Smooth muscle cell (in vitro differentiated cells): ENCODE measurements around the gene CFAP221. TPM values are rescaled to one million over a fixed set of nuclear protein-coding genes. Genes with fewer than 3 reads are reported as not detected.
A peak's percentile ranks its signal among the peaks of the same experiment; 100 is the strongest.

Experiments used
- DNase-seq: peaks from one replicate; lab custom pipeline; 2025; ENCODE audit not compliant: unreplicated experiment; lab: John Stamatoyannopoulos, UW
- H2AFZ ChIP-seq: fragments of 200-600 bp; sonication (generic); 2 replicates; pipeline ENCODE4 v1.6.0; 2016; ENCODE audit warnings: antibody characterized with exemption, low read depth, mild to moderate bottlenecking
- H3F3A ChIP-seq: fragments of 200-600 bp; sonication (generic); 2 replicates; pipeline ENCODE4 v1.6.0; 2017; ENCODE audit warnings: antibody characterized with exemption, low read depth
- H3K27ac ChIP-seq: fragments of 200-600 bp; sonication (generic); 2 replicates; pipeline ENCODE4 v1.5.1; 2016; ENCODE audit warnings: low read depth, mild to moderate bottlenecking
- H3K27me3 ChIP-seq: fragments of 200-600 bp; sonication (generic); 2 replicates; pipeline ENCODE4 v1.6.1; 2016; ENCODE audit warnings: low read depth, mild to moderate bottlenecking
- H3K36me3 ChIP-seq: fragments of 200-600 bp; sonication (generic); 2 replicates; pipeline ENCODE4 v1.5.1; 2016; ENCODE audit warnings: low read depth
- H3K4me1 ChIP-seq: fragments of 200-600 bp; sonication (generic); 2 replicates; pipeline ENCODE4 v1.5.1; 2016; ENCODE audit warnings: low read depth
- H3K4me2 ChIP-seq: fragments of 200-600 bp; sonication (generic); 2 replicates; pipeline ENCODE4 v1.6.0; 2016; ENCODE audit warnings: mild to moderate bottlenecking
- H3K4me3 ChIP-seq: fragments of 200-600 bp; sonication (generic); 2 replicates; pipeline ENCODE4 v1.5.1; 2016; ENCODE audit warnings: mild to moderate bottlenecking
- H3K79me2 ChIP-seq: fragments of 200-600 bp; sonication (generic); 2 replicates; pipeline ENCODE4 v1.6.0; 2016; ENCODE audit warnings: low read depth, mild to moderate bottlenecking
- H3K9ac ChIP-seq: fragments of 200-600 bp; sonication (generic); 2 replicates; pipeline ENCODE4 v1.6.0; 2016; ENCODE audit warnings: low read depth
- H3K9me3 ChIP-seq: fragments of 200-600 bp; sonication (generic); replicated peaks from 2 replicates; pipeline ENCODE4 v1.5.1; 2016; ENCODE audit warnings: low read depth
- H4K20me1 ChIP-seq: fragments of 200-600 bp; sonication (generic); 2 replicates; pipeline ENCODE4 v1.6.0; 2016; ENCODE audit warnings: low read depth
- CTCF ChIP-seq: fragments of 200-600 bp; sonication (generic); IDR thresholded peaks from 2 replicates; pipeline ENCODE4 v1.5.1; 2017; ENCODE audit warnings: borderline replicate concordance, mild to moderate bottlenecking, antibody characterized with exemption; ENCODE audit not compliant: insufficient read depth, poor library complexity, severe bottlenecking
- WGBS: methylation state at CpG from one replicate; pipeline ENCODE4 v1.1.7; 2016; ENCODE audit warnings: low lambda C conversion rate; 5-methylcytosine and 5-hydroxymethylcytosine counted together
- polyA plus RNA-seq: library from polyadenylated mRNA; unstranded; fragments of >200 nt; fragmentation: Nextera tagmentation; extraction: Ambion mirVana; gene quantifications from 2 replicates; pipeline ENCODE4 v1.2.1, GENCODE V29; 2016
- total RNA-seq: library from RNA; depleted of rRNA; stranded (reverse); fragments of >200 nt; gene quantifications from 2 replicates; pipeline ENCODE4 v1.2.3, GENCODE V29; 2014

CFAP221 gene
- total and polyA plus RNA-seq, 2 experiments from 2014 or later = 0.17 to 0.31 TPM

GRCh38 chr2:119638246-119638645 is 94.0 kb downstream of the CFAP221 start:
- H3K36me3 ChIP-seq = no peaks in the 10 kb centered on the region
- no peak for TF ChIP-seq CTCF
- no peak for DNase-seq
- H3K4me3 ChIP-seq = no peak overlapping the region
- H2AFZ ChIP-seq = no peak overlapping the region
- H4K20me1 ChIP-seq = no peaks in the 10 kb centered on the region
- no peaks in the 10 kb centered on the region for H3K9me3 ChIP-seq
- H3K27me3 ChIP-seq = no peaks in the 10 kb centered on the region
- no peak overlapping the region for H3K9ac ChIP-seq
- no peaks in the 10 kb centered on the region for H3F3A ChIP-seq
- peaks cover 7% of the 10 kb centered on the region for H3K4me1 ChIP-seq
- H3K79me2 ChIP-seq = no peaks in the 10 kb centered on the region
- H3K27ac ChIP-seq = no peak overlapping the region
- 79% methylated on average over 12 of the region's 12 CpGs for WGBS
- H3K4me2 ChIP-seq = no peak overlapping the region

GRCh38 chr2:119638685-119639554 is 94.7 kb downstream of the CFAP221 start:
- H3K4me2 ChIP-seq = peak overlapping the region; percentile 70
- 39% methylated on average over 19 of the region's 19 CpGs for WGBS

GRCh38 chr2:119641562-119642258 is 97.5 kb downstream of the CFAP221 start:
- peak; percentile 20 for DNase-seq
- no peaks in the 10 kb centered on the region for H3K79me2 ChIP-seq
- peaks cover 7% of the 10 kb centered on the region for H3K4me1 ChIP-seq
- 8% methylated on average over 17 of the region's 17 CpGs for WGBS
- peak; percentile 81 for TF ChIP-seq CTCF
- no peaks in the 10 kb centered on the region for H3K9me3 ChIP-seq
- no peaks in the 10 kb centered on the region for H3K27me3 ChIP-seq
- no peak overlapping the region for H2AFZ ChIP-seq
- no peak overlapping the region for H3K27ac ChIP-seq
- H3K4me3 ChIP-seq = no peak overlapping the region
- no peaks in the 10 kb centered on the region for H3K36me3 ChIP-seq
- H4K20me1 ChIP-seq = no peaks in the 10 kb centered on the region
- peak overlapping the region; percentile 14 for H3K4me2 ChIP-seq
- no peaks in the 10 kb centered on the region for H3F3A ChIP-seq
- H3K9ac ChIP-seq = no peak overlapping the region

More at GRCh38 chr2:119638685-119639554, 94.7 kb downstream of the CFAP221 start:
- H3K27ac ChIP-seq = no peak overlapping the region
- DNase-seq = no peak
- H3K27me3 ChIP-seq = no peaks in the 10 kb centered on the region
- H2AFZ ChIP-seq = no peak overlapping the region
- H3F3A ChIP-seq = no peaks in the 10 kb centered on the region
- H3K79me2 ChIP-seq = no peaks in the 10 kb centered on the region
- TF ChIP-seq CTCF = no peak
- no peaks in the 10 kb centered on the region for H3K9me3 ChIP-seq
- no peak overlapping the region for H3K4me3 ChIP-seq
- H3K9ac ChIP-seq = no peak overlapping the region
- H3K4me1 ChIP-seq = peaks cover 7% of the 10 kb centered on the region
- H4K20me1 ChIP-seq = no peaks in the 10 kb centered on the region
- H3K36me3 ChIP-seq = no peaks in the 10 kb centered on the region
